Fibroblast of peridontal ligament (primary cell): ENCODE data around the gene TCF7L1.
"Not testable (repeated sequence)": the region's sequence is repeated elsewhere in the genome, so short reads cannot be mapped to it uniquely, and the experiment has no call there.

ENCODE experiments used
- DNase-seq: peaks from one replicate; pipeline ENCODE4 v3.0.0-alpha.2; 2010; ENCODE audit errors: extremely low read depth

The TCF7L1 gene

GRCh38 chr2:85183479-85183878 is 50.3 kb downstream of the TCF7L1 start:
- peak; percentile 63 for DNase-seq

- no peak for DNase-seq
Measured at GRCh38 chr2:85184231-85184630, 51.0 kb downstream of the TCF7L1 start.

DNA sequence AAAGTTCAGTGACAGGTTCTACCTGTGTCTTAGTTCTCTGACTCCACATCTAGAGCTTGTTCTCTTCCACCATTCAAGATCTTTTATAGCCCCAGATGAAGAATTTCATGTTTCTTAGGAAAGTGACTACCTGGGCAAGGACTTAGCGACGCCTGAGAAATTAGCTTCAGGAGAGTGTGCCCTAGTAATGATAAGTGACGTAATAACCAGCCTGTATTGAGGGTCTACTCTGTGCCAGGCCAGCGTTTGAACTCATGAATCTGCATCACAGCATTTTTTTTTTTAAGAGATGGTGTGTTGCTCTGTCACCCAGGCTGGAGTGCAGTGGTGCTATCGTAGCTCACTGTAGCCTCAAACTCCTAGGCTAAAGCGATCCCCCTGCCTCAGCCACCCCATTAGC is 51.8 kb downstream of the TCF7L1 start:
- DNase-seq, result no peak

DNA sequence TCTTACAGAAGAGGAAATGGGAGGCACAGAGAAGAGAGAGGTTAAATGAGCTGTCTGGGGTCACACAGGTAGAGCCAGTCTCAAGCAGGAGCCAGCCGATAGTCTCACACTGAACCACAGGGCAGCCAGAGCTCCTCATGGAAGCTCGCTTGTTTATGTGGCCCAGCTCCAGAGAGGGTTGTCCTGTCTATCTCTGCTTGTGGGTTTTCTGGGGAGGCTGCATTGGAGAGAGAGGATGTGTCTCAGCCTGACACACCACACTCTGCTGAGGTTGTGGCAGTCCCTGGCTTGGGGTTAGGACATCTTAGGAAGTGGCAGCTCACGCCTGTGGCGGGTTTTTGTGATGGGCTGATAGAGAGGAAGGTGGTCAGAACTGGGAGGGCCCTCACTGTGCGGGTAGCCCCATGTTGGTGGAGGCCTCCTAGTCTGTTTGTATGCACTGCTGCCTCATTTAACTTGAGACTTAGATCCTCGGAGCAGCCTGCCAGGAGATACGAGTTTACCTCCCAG is 52.3 kb downstream of the TCF7L1 start:
- no peak for DNase-seq

GRCh38 chr2:85187069-85187468 is 53.9 kb downstream of the TCF7L1 start:
- no peak for DNase-seq

DNA sequence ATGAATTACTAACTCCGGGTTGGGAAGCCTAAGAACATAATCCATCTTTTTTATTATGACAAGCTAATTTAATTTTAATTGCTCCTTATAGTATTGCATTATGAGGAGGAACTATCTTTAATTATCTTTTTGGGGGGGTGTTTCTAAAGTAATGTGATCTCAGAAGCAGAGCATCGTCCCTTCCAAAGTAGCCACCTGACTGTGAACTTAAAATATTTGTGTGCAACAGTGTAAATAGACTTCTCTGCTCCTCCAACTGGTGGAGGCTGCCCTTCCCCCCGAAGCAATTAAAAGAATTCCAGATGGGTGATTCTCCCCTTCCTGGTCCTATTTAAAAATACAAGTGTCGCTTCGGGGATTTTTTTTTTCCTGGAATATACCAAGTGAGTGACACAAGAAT is 55.7 kb downstream of the TCF7L1 start:
- no peak for DNase-seq

- no peak for DNase-seq
Measured at GRCh38 chr2:85189606-85190270, 56.5 kb downstream of the TCF7L1 start.

GRCh38 chr2:85191157-85191556 is 58.0 kb downstream of the TCF7L1 start:
- no peak for DNase-seq

DNA sequence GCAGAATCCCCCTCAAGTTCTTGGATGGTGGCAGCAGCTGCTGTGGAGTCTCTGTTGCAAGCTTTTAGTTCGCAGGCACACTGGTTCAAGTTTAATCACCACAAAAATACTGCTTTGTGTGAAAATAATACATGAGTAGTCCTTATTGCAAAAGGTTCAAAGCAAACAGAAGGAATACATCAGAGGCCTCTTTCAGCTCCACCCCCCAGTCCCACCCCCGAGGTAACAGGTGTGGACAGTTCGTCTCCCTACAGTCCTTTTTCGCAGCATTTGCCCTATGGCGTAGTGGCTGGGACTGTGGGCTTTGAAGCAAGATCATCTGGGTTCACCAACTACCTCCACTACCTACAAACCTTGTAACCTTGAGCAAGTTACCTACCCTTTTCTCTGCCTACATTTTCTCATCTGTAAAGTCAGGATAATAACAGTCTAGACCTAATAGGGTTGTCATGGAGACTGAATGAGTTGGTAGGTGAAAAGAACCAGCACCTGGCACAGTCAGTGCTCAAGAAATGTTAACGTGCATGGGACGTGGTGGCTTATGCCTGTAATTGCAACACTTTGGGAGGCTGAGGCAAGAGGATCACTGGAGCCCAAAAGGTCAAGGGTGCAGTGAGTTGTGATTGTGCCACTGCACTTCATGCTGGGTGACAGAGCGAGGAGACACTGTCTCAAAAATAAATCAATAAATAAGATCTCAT is 61.7 kb downstream of the TCF7L1 start:
- DNase-seq, result no peak

- no peak for DNase-seq
Measured at GRCh38 chr2:85195956-85196355, 62.8 kb downstream of the TCF7L1 start.

GRCh38 chr2:85199698-85200097 is 66.5 kb downstream of the TCF7L1 start:
- peak; percentile 43 for DNase-seq

DNA sequence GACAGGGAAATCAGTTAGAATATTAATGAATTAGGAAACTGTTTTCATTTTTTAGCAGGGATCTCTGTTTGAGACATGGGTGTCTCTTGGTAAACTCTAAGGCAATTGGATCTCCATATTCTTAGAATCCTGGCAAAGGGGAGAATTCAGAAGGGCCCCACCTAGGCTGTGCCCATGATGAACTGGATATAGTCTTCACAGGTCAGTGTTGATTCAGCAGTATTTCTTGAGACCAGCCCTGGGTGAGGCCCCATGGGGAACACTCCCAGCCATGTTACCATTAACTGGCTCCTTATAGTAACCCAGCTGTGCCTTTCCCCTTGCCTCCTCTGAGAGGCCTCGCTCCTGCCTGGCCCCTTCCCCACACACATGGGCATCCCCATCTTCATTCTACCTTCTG is 76.7 kb downstream of the TCF7L1 start:
- DNase-seq, result no peak

DNA sequence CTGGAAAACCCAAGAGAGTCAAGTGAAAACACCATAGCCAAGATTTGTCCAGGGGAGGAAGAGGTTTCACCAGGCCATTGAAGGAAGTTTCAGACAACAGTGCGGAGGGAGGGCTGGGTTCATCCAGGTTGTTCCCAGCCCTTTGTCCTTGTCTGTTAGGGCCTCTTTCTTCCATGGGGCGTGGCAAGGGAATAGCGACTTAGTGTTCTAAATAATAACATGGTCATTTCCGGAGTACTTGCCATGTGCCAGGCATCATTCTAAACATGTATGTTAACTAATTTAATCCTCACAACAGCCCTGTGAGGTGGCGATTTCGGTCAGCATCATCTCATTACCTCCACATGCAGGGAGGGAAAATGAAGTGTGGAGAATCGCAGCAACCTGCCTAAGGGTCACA is 77.3 kb downstream of the TCF7L1 start:
- no peak for DNase-seq

GRCh38 chr2:85211606-85212005 is 78.4 kb downstream of the TCF7L1 start:
- not testable (repeated sequence) for DNase-seq

DNA sequence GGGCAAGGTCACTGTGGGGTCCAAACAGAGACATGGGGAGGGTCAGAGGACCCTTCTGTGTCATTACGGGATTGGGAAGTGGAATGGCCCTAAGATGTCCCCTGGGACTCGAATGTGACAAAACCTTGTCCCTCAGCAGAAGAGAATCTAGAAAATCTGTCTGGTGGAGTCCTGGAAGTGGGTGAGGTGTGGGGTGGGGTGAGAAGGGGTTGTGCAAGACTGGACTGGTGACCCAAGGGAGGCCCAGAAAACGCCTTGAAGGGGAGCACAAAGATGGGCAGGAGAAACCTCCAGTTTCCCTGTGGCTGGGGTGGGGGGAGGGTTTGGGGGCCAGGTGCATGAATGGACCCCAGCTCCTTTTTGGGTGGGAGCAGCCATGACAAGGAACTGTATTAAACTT is 79.6 kb downstream of the TCF7L1 start:
- DNase-seq, result no peak

DNA sequence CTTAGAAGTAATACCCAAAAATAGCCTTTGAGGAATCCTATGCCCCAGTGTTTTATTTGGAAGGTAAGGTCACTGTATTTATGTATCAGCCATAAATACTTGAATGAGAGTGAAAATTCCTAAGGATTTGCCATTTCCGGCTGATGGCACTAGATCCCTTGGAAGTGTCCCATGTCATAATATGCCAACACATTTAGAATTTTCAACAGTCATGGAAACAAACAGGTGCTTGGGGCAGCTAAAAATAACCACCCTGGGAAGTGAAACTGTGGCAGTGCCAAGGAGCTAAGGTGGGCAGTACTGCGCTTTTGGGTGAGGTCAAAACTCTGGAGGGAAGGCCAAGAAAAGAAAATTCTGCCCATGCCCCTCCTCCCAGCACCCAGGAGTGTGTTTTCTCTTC is 80.2 kb downstream of the TCF7L1 start:
- no peak for DNase-seq

DNA sequence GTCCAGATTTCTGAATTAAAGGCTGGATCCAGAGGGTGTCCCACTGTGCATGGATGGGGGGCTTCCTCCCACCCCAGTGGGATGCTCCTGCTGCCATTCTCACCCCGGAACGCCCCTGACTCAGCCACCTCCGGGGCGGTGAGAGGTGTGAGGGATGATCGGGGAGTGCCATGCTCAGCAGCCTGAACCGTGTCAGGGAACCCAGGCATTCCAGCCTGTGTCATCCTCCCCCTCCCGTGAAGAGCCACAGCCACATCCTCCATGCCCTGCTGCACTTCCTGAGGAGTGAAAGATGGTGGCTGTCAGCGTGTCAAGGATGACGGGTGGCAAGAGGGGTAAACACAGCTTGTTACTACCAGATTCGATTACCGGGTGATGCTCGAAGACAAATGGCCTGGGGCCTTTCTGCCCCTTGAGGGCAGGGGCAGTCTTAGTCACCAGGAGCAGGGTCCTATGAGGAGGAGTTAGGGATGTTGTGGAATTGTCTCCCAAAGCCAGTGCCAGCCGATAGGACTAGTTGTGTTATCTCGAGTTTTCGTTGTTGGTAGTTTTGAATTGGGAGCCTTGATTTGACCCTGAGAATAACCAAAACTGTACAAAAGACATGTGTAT is 80.8 kb downstream of the TCF7L1 start:
- DNase-seq, result no peak

GRCh38 chr2:85215081-85215447 is 81.9 kb downstream of the TCF7L1 start:
- no peak for DNase-seq

DNA sequence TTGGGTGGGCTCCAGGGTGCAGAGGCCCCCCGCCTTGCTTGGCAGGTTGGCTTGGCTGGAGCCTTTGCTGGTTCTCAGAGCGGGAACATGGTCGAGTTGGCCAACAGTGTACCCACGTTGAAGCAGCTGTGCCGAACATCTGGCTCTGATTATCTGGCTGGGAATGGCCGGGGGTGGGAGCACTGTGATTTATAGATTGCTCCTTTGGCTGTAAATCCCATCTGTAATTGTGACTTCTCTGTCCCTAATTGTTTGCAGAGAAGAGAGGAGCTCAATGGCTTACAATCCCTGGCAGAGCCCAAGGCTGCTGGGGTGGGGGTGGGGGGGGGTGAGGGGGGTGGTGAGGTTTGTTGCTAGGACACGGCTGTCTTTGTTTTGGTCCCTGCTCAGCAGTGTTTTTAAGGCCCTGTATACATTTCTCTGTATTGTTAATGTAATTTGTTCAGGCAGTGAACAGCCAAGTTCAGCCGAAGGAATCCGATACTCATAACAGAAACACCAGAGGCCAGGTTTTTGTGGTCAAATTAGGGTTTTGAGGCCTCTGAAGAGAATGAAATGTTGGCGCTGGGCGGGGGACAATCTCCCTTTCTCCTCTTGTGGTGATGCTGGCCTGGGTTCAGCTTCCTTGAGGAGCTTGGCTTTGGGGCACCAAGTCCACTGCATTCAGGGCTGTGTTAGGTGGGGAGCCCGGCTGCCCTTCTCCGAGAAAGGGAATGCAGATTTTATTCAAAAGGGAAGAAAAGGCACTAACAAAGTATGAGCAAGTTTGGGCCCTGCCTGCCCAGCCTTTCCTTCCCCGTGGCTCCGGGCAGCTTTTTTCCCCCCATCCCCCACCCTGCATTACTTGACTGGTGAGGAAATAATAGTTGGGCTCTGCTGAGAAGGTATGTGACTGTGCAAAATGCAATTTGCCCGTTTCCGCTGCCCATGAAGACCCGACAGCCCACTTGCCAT is 82.5 kb downstream of the TCF7L1 start:
- peak; percentile 99 for DNase-seq

DNA sequence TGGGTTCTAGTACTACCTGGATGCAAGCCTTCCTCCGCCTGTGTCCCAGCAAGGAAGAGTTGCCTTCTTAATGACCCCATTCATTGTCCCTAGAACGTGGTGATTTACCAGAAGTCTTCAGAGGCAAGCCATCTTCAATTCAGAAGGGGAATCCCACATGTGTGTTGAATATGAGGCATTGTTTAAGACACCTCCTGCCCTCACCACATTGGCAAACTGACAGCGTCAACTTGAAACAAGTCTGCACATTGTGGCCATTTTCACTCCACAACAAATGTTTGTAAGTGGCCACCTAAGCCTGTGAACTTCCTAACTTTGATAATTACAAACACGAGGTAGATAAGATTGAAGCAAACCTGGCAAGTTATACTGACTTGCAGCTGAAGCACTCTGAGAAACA is 83.7 kb downstream of the TCF7L1 start:
- no peak for DNase-seq

DNA sequence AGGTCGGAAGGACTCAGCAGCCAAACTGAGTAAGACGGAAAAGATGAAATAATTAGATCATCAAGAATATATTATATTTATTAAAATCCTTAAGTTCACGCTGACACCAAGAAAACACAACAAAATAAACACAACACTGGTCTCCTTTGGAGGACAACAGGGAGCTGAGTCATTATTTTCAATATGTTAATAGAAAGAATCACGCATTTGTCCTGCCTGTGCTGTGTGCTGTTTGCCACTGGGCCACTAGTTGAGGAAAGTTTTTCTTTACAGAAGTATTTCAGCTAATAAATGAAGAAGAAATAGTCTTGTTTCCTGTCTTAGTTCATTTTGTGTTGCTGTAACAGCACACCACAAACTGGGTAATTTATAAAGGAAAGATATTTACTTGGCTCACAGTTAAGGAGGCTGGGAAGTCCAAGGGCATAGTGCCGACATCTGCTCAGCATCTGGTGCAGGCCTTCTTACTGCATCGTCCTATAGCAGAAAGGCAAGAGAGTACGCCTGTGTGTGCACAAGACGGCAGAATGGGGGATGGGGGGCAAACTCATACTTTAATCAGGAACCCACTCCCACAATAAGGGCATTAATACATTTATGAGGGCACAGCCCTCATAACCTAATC is 88.0 kb downstream of the TCF7L1 start:
- peak; percentile 18 for DNase-seq
